ENCODE data around the gene MAML3.

The MAML3 gene

GRCh38 chr4:140037353-140038030, 116.5 kb downstream of the MAML3 start:
- no peak overlapping the region for H3K4me3 ChIP-seq (ENCODE audit: low read depth, low read length)
- H3K36me3 ChIP-seq (ENCODE audit: control insufficient read depth, insufficient read depth, low read length), result no peaks in the 10 kb centered on the region
- no peaks in the 10 kb centered on the region for H3K4me1 ChIP-seq
- H3K27me3 ChIP-seq (ENCODE audit: control insufficient read depth, insufficient read depth, low read length), result no peaks in the 10 kb centered on the region
- H3K9ac ChIP-seq, result no peak overlapping the region
- H3K4me2 ChIP-seq (ENCODE audit: low read length), result no peak overlapping the region
- no peaks in the 10 kb centered on the region for H3K9me3 ChIP-seq (ENCODE audit: control insufficient read depth, low read length)
- TF ChIP-seq CTCF (IDR thresholded peaks at IDR 0.05), result no peak
- no peak overlapping the region for H3K27ac ChIP-seq
- H2AFZ ChIP-seq, result no peak overlapping the region
- H3K79me2 ChIP-seq, result peaks cover 3% of the 10 kb centered on the region

- no peaks in the 10 kb centered on the region for H3K27me3 ChIP-seq (ENCODE audit: control insufficient read depth, insufficient read depth, low read length)
- H3K36me3 ChIP-seq (ENCODE audit: control insufficient read depth, insufficient read depth, low read length), result no peaks in the 10 kb centered on the region
- H3K9me3 ChIP-seq (ENCODE audit: control insufficient read depth, low read length), result no peaks in the 10 kb centered on the region
- no peak overlapping the region for H3K4me2 ChIP-seq (ENCODE audit: low read length)
- no peak for TF ChIP-seq CTCF (IDR thresholded peaks at IDR 0.05)
- no peak overlapping the region for H3K27ac ChIP-seq
- H3K4me1 ChIP-seq, result no peaks in the 10 kb centered on the region
- no peak overlapping the region for H2AFZ ChIP-seq
- H3K4me3 ChIP-seq (ENCODE audit: low read depth, low read length), result no peak overlapping the region
- H3K9ac ChIP-seq, result no peak overlapping the region
- H3K79me2 ChIP-seq, result peaks cover 3% of the 10 kb centered on the region
Measured at GRCh38 chr4:140031706-140032105, 122.3 kb downstream of the MAML3 start.

- Histone ChIP-seq H3K9ac (no peak overlapping the region), H3K79me2 (peaks cover 3% of the 10 kb centered on the region), H3K27me3 (ENCODE audit: control insufficient read depth, insufficient read depth, low read length) (no peaks in the 10 kb centered on the region), H3K9me3 (ENCODE audit: control insufficient read depth, low read length) (no peaks in the 10 kb centered on the region), H3K36me3 (ENCODE audit: control insufficient read depth, insufficient read depth, low read length) (no peaks in the 10 kb centered on the region), H3K27ac (no peak overlapping the region), H3K4me1 (no peaks in the 10 kb centered on the region), H3K4me3 (ENCODE audit: low read depth, low read length) (no peak overlapping the region), H2AFZ (no peak overlapping the region), H3K4me2 (ENCODE audit: low read length) (no peak overlapping the region)
- no peak for TF ChIP-seq CTCF (IDR thresholded peaks at IDR 0.05)
Measured at GRCh38 chr4:140031061-140031460, 122.9 kb downstream of the MAML3 start.

GRCh38 chr4:140028676-140029517, 125.1 kb downstream of the MAML3 start:
- no peak overlapping the region for H3K4me2 ChIP-seq (ENCODE audit: low read length)
- H3K9me3 ChIP-seq (ENCODE audit: control insufficient read depth, low read length), result no peaks in the 10 kb centered on the region

More at GRCh38 chr4:140028676-140029517, 125.1 kb downstream of the MAML3 start:
- TF ChIP-seq CTCF (IDR thresholded peaks at IDR 0.05), result no peak
- Histone ChIP-seq H3K9ac (no peak overlapping the region), H3K36me3 (ENCODE audit: control insufficient read depth, insufficient read depth, low read length) (no peaks in the 10 kb centered on the region), H2AFZ (no peak overlapping the region), H3K27me3 (ENCODE audit: control insufficient read depth, insufficient read depth, low read length) (no peaks in the 10 kb centered on the region), H3K4me3 (ENCODE audit: low read depth, low read length) (no peak overlapping the region), H3K27ac (no peak overlapping the region), H3K79me2 (peaks cover 3% of the 10 kb centered on the region), H3K4me1 (no peaks in the 10 kb centered on the region)
